OCI-LY1 (cell line): ENCODE measurements around the gene CCNC.

ENCODE experiments used
- H2AFZ ChIP-seq: fragments of 200-600 bp; sonication (generic), shearing (Covaris generic); 2 replicates; pipeline ENCODE4 v1.6.0; 2014; ENCODE audit warnings: antibody characterized with exemption, mild to moderate bottlenecking, low read length
- H3F3A ChIP-seq: fragments of 200-600 bp; sonication (generic), shearing (Covaris generic); 2 replicates; pipeline ENCODE4 v1.6.0; 2014; ENCODE audit warnings: mild to moderate bottlenecking, antibody characterized with exemption, low read length, moderate library complexity; ENCODE audit not compliant: insufficient read depth
- H3K27ac ChIP-seq: fragments of 200-600 bp; sonication (generic); 2 replicates; pipeline ENCODE4 v1.5.1; 2014; ENCODE audit warnings: low read length, mixed run types, mild to moderate bottlenecking, low read depth; ENCODE audit not compliant: poor library complexity, severe bottlenecking
- H3K27me3 ChIP-seq: fragments of 200-600 bp; sonication (generic); 2 replicates; pipeline ENCODE4 v1.6.0; 2014; ENCODE audit warnings: antibody characterized with exemption, mild to moderate bottlenecking, low read length, moderate library complexity; ENCODE audit not compliant: insufficient read depth
- H3K36me3 ChIP-seq: fragments of 200-600 bp; sonication (generic); 2 replicates; pipeline ENCODE4 v1.6.1; 2014; ENCODE audit warnings: mild to moderate bottlenecking, antibody characterized with exemption, low read length, moderate library complexity, mixed read lengths; ENCODE audit not compliant: insufficient read depth
- H3K4me1 ChIP-seq: fragments of 200-600 bp; sonication (generic); 2 replicates; pipeline ENCODE4 v1.5.1; 2014; ENCODE audit warnings: mild to moderate bottlenecking, low read length, moderate library complexity; ENCODE audit not compliant: insufficient read depth, severe bottlenecking
- H3K4me2 ChIP-seq: fragments of 200-600 bp; sonication (generic), shearing (Covaris generic); 2 replicates; pipeline ENCODE4 v1.6.1; 2014; ENCODE audit warnings: low read length
- H3K4me3 ChIP-seq: fragments of 200-600 bp; sonication (generic); 2 replicates; pipeline ENCODE4 v1.5.1; 2014; ENCODE audit warnings: low read length, low read depth, mild to moderate bottlenecking, mixed read lengths; ENCODE audit not compliant: poor library complexity, severe bottlenecking
- H3K79me2 ChIP-seq: fragments of 200-600 bp; shearing (Covaris generic); 2 replicates; pipeline ENCODE4 v1.6.1; 2016; ENCODE audit warnings: mixed run types, low read length, mixed read lengths; ENCODE audit not compliant: insufficient read depth
- H3K9ac ChIP-seq: fragments of 200-600 bp; sonication (generic), shearing (Covaris generic); 2 replicates; pipeline ENCODE4 v1.6.1; 2014; ENCODE audit warnings: mild to moderate bottlenecking, low read length, mixed read lengths
- H3K9me2 ChIP-seq: fragments of 200-600 bp; sonication (generic), shearing (Covaris generic); 2 replicates; pipeline ENCODE4 v1.6.1; 2014; ENCODE audit warnings: low read depth, mild to moderate bottlenecking, low read length, mixed read lengths
- H3K9me3 ChIP-seq: fragments of 200-600 bp; shearing (Covaris generic); 2 replicates; pipeline ENCODE4 v1.6.1; 2014; ENCODE audit warnings: low read length, mixed read lengths
- H4K20me1 ChIP-seq: fragments of 200-600 bp; sonication (generic), shearing (Covaris generic); 2 replicates; pipeline ENCODE4 v1.6.0; 2016; ENCODE audit warnings: mild to moderate bottlenecking, low read length; ENCODE audit not compliant: insufficient read depth
- EZH2 ChIP-seq: fragments of 200-600 bp; sonication (generic), shearing (Covaris generic); IDR thresholded peaks from 2 replicates; pipeline ENCODE4 v1.8.0; 2017; ENCODE audit warnings: borderline replicate concordance, mixed run types, mild to moderate bottlenecking, antibody characterized with exemption, low read length, moderate library complexity, mixed read lengths
- TF ChIP-seq, protein P1 (sequence below): fragments of 200-600 bp; sonication (generic), shearing (Covaris generic); IDR thresholded peaks from 2 replicates; pipeline ENCODE4 v1.5.1; 2017; ENCODE audit warnings: mild to moderate bottlenecking, antibody characterized with exemption, low read length, moderate library complexity, mixed read lengths

CCNC gene

DNA sequence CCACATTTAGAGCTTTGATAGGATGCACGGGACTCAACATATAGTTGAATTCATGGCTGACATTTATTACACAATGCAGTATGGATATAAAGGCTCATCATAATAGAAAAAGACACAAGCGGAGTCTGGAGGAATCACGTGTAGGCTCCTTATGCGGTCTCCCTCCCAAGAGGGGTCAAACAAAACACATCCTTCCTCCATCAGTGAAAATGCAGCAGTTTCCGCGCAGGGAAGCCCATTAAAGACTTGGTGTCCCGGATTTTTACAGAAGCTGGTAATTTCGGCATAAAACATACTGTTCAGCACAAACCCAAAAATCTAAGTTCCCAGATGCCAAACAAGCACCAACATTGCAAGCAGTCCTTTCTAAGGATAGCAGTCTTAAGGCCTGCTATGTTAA lies 54.4 kb downstream of the CCNC start:
- Histone ChIP-seq H3K9me3 (no peaks in the 10 kb centered on the region), H3K27ac (peak overlapping the region; percentile 8), H2AFZ (no peak overlapping the region), H3K36me3 (peaks cover 15% of the 10 kb centered on the region; the same call in 1 of the 2 replicates), H3K4me3 (peak overlapping the region; percentile 81), H4K20me1 (no peaks in the 10 kb centered on the region), H3K79me2 (peaks cover 38% of the 10 kb centered on the region), H3K9ac (peak overlapping the region; percentile 68), H3F3A (no peaks in the 10 kb centered on the region), H3K4me1 (peaks cover 30% of the 10 kb centered on the region), H3K4me2 (peak overlapping the region; percentile 99), H3K27me3 (no peaks in the 10 kb centered on the region), H3K9me2 (no peaks in the 10 kb centered on the region)
- no peak for TF ChIP-seq EZH2
- TF ChIP-seq, protein P1, sequence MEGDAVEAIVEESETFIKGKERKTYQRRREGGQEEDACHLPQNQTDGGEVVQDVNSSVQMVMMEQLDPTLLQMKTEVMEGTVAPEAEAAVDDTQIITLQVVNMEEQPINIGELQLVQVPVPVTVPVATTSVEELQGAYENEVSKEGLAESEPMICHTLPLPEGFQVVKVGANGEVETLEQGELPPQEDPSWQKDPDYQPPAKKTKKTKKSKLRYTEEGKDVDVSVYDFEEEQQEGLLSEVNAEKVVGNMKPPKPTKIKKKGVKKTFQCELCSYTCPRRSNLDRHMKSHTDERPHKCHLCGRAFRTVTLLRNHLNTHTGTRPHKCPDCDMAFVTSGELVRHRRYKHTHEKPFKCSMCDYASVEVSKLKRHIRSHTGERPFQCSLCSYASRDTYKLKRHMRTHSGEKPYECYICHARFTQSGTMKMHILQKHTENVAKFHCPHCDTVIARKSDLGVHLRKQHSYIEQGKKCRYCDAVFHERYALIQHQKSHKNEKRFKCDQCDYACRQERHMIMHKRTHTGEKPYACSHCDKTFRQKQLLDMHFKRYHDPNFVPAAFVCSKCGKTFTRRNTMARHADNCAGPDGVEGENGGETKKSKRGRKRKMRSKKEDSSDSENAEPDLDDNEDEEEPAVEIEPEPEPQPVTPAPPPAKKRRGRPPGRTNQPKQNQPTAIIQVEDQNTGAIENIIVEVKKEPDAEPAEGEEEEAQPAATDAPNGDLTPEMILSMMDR, result no peak

DNA sequence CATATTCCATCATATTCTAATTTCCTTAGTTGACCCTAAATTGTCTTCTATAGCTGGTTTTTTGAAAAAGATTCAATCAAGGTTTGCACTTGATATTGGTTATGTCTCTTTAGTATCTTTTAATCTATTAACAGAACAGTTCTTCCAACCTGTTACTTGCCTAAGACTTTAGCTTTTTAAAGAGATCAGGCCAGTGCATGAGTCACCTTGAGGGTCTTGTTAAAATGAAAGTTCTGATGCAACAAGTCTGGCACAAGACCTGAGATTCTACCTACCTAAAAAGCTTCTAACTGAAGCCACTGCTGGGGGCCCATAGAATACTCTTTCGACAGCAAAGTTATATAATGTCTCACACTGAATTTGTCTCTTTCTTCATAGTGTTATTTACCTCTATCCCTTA lies 56.4 kb downstream of the CCNC start:
- H3K9me2 ChIP-seq, result no peaks in the 10 kb centered on the region
- H3K9ac ChIP-seq, result no peak overlapping the region
- no peaks in the 10 kb centered on the region for H4K20me1 ChIP-seq
- TF ChIP-seq, protein P1, result no peak
- TF ChIP-seq EZH2, result no peak
- no peaks in the 10 kb centered on the region for H3K9me3 ChIP-seq
- no peak overlapping the region for H2AFZ ChIP-seq
- H3K79me2 ChIP-seq, result peaks cover 38% of the 10 kb centered on the region
- H3K4me2 ChIP-seq, result no peak overlapping the region
- H3K27ac ChIP-seq, result no peak overlapping the region
- H3K4me3 ChIP-seq, result no peak overlapping the region
- peaks cover 30% of the 10 kb centered on the region for H3K4me1 ChIP-seq
- peaks cover 31% of the 10 kb centered on the region; the same call in 1 of the 2 replicates for H3K36me3 ChIP-seq
- no peaks in the 10 kb centered on the region for H3F3A ChIP-seq
- no peaks in the 10 kb centered on the region for H3K27me3 ChIP-seq

DNA sequence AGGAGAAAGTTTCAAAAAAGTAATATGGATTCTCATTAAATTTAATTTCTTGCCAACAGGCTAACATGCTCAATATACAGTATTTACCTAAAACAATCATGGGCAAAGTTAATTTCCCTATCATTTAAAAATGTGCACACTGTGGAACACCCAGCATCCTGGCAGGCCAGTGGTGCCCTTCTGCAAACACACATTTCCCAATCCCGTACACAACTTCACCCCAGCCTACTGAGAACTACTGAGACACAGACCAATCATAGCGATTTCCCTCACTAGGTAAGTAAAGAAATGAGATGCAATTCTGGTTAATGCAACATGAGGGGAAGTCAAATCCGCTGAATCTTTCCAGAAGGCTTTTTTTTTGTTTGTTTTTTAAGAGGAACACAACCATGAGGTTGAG lies 60.8 kb downstream of the CCNC start:
- peaks cover 68% of the 10 kb centered on the region for H3K36me3 ChIP-seq
- H3K9ac ChIP-seq, result no peak overlapping the region
- H3K27ac ChIP-seq, result no peak overlapping the region
- no peaks in the 10 kb centered on the region for H3K27me3 ChIP-seq
- no peaks in the 10 kb centered on the region for H3F3A ChIP-seq
- no peak overlapping the region for H2AFZ ChIP-seq
- no peak overlapping the region for H3K4me2 ChIP-seq
- no peaks in the 10 kb centered on the region for H4K20me1 ChIP-seq
- peaks cover 17% of the 10 kb centered on the region for H3K79me2 ChIP-seq
- TF ChIP-seq EZH2, result no peak
- TF ChIP-seq, protein P1, result no peak
- H3K9me3 ChIP-seq, result no peaks in the 10 kb centered on the region
- peaks cover 8% of the 10 kb centered on the region for H3K4me1 ChIP-seq
- H3K4me3 ChIP-seq, result no peak overlapping the region
- H3K9me2 ChIP-seq, result no peaks in the 10 kb centered on the region
